DMS53 treated with DMSO at 0.1 percent for 48 hours (cell line): ENCODE data around the gene CYP19A1.
"Not testable (repeated sequence)": the region's sequence is repeated elsewhere in the genome, so short reads cannot be mapped to it uniquely, and the experiment has no call there.

ENCODE experiments used
- DNase-seq: peaks from one replicate; lab custom pipeline; 2025; ENCODE audit not compliant: unreplicated experiment; lab: John Stamatoyannopoulos, UW

CYP19A1 gene

DNA sequence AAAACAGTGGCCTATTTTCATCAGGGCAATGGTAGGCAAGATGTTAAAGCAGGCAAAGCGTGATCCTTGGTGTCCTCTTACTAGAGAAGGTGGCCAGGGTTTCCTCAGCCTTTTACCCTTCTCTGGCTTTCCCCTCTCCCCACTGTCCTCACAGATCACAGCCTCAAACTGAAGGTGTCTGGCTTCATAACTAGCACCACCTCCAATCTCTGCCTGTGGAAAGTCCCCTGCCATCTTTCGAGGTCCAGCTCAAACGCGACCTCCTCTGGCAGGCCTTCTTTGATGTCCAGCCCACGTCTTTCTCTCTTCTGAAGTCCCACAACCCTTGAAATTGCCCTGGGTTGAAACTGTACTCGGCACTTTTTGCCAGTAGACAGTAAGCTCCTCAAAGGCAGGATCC lies 35.9 kb downstream of the CYP19A1 start:
- DNase-seq, result no peak

DNA sequence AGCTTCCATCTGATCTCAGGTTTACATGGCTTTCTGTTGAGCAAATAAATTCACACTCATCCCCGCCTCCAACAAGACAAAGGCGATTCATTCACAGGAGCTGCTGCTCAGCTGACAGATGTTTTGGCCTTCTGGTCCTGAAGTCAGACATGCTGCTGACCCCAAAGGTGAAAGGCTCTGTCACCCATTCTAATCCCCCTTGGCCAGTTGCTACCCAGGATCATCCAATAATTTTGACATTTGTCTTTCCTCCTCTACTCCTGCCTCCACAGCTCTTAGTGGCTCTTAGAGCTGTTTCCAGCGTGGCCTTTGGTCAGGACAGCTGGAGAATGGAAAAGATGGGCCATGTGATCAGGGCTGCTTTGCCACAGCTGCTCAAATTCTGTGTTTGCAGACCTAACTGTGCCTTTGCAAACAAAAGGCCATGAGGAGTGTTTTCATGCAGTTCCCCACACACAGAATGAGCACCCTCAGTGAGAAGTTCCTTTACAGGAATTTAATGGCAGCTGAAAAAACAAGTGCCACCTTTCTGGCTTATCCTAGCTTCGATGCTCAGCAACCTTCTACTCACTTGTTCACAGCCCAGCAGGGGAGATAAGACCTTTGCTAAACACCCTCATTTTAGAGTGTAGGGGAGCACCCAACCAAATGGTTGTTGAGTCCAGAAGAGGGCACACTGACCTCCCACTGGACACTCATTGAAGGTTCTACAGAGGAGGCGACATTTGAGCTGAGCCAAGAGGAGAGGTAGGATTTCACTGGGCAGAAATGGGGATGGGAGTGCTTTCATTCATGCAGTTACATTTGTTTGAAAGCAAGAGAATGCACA lies 39.0 kb downstream of the CYP19A1 start:
- DNase-seq, result peak; percentile 87

DNA sequence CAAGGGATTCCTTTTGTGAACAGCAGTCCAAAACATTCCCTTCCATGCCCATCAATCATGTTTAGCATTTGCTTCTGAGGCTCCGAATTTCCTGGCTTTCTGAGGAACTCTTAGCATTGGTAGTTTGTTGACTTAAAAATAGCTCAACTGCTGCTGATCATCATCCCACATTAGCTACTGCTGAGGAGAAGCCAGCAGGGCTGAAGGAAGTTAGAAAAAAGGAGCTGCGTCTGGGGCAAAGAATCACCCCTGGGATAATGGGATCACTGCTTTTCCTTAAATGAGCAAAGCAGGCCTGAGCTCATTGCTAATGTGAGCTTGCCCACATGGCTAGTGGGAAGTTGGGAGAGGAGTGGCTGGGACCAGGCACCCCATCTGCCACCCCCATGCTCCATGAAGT lies 39.8 kb downstream of the CYP19A1 start:
- DNase-seq, result no peak

DNA sequence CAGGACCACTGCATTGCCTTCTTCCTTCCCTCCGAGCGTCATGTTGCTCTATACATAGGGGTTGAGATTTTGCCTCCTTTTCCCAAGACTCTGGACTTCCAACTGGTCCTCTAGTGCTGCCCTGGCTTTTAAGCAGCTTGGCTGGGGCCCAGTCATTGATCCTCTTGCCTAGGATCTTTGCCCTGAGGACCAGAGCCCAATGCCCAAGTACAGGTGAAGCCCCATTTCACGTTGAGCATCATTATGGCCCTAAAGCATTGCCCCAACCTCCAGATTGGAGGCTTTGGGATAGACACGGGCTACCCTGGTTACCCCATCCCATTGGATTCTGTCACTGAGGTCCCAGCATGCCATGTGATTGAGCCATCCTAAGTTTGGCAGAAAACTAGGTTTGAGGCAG lies 47.7 kb downstream of the CYP19A1 start:
- no peak for DNase-seq

DNA sequence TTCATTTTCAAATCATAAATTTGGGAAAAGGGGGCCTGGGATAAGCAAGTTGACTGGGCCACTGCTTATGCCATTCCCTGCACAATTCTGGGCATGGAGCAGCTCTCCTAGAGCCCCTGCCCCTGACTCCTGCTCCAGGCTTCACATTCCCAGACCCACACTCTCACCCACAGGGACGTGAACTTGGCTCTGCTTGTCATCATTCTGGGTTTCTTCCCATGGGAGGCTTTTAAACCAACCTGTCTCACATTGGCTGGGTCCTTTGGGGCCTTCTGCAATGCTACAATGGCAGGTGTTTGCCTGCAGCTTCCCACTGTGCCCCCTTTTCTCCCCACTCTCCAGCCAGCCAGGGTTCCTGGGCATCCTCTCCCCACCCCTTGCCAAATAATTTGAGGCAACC lies 49.1 kb downstream of the CYP19A1 start:
- DNase-seq, result no peak

DNA sequence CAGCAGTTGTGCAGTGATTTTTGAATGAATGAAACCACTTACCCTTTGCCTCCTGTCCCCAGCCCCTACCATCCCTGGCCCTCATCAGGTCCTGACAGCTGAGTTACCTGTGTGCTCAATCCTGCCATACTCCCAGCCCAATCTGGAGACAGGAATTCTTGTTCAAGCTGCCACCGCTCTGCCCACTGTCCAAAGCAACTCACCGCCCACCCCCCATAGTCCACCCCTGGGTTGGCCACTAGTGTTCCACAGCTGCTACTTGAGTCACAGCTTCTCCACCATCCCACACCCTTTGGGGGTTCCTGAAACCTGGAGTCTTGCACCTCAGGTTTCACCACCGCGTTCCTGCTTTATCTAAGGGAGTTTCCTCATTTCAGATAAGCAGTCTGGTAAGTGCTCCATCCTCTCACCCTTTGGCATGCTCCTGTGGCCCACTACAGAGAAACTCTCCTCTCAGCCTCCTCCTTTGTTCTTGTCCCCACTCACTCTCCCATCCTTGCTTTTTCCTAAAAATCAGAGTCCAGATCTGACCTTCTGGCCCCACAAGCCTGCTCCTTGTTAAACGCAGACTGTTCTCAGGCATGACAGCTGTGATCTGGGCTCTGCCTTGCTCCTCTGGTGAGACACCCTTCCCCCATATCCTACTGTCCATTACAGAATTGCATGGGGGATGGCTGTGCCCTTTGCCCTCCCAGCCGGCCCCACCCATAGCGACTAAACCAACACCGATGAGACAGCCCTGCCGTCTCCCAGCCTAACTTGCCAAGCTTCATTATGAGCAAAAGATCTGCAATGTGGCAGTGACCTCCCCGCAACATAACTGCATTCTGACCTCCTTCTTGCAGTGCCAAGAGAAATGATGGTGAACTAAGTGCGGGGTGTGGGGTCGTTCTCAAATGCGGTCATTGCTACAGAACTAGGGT lies 50.0 kb downstream of the CYP19A1 start:
- DNase-seq, result no peak

DNA sequence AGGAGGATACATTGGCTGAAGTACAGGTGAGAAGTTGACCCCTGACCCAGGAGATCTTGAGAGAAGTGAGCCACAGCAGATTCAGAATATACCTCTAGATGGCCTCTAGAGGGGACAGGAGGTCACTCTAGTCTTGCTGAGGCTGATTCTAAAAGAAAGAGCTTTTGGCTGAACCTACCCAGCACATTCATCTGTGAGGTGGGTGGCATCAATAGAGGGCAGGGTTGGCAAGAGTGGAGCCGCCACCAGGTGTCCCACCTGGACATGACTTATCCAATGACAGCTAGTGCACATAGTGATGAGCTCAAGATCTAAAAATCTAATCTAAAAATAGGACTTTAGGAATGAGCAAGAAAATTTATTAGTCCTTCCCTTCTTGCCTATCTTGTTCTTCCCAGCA lies 51.6 kb downstream of the CYP19A1 start:
- peak; percentile 19 for DNase-seq

DNA sequence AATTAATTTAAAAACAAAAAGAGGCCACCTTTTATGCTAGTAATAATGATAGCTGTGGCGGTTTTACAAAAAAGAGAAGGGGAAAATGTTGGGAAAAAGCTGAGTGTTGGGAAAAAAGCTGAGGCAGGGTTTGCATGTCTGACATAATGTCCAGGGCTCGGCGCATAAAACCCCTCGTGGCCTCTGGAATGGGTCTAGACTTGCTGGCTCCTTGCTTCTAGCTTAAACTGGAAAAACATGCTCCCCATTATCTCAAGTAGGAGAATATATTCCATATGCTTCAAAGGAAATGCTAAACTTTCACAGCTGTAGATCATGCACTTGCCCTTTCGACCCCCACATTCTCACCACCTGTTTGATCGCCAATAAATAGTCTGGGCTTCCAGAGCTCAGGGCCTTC lies 53.0 kb downstream of the CYP19A1 start:
- DNase-seq, result no peak

DNA sequence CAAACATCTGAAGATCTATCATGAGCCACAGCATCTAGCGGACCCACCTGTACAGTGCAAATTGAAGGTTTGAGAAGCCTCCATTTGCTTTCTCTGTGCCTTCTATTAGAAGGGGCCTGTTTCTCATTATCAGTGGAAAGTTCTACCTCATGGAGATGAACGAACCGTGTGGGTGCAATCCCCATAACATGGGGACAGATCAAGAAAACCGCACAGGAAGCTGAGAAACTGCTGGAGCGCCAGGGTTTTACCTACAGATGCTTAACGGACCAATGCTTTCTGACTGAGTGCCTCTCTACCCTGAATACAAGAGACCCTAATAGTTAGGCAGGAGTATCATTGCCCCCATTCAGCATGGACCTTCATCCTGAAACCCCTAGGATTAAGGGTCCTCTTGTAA lies 53.5 kb downstream of the CYP19A1 start:
- no peak for DNase-seq

DNA sequence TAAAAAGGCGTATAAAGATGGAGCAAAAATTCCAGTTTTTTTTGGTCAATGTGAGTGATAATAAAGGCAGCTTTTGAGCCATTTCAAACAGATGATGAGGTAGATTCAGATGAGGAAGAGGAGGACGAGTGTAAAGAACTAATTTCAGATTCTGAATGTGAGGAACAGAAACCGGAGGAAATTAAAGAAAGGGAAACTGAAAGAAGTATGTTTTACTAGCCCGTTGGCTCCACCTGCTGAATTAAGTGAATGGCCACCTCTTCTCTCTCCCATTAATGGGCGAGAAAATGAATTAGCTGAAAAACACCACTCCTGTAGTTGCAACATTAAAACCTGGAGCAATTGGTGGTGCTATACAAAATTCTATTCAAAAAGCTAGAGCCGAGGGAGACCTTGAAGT lies 55.4 kb downstream of the CYP19A1 start:
- no peak for DNase-seq

DNA sequence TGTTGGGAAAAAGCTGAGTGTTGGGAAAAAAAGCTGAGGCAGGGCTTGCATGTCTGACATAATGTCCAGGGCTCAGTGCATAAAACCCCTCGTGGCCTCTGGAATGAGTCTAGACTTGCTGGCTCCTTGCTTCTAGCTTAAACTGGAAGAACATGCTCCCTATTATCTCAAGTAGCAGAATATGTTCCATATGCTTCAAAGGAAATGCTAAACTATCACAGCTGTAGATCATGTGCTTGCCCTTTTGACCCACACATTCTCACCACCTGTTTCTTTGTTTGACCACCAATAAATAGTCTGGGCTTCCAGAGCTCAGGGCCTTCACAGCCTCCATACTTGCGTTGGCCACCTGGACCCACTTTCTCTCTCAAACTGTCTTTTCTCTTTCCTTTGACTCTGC lies 56.2 kb downstream of the CYP19A1 start:
- DNase-seq, result not testable (repeated sequence)

DNA sequence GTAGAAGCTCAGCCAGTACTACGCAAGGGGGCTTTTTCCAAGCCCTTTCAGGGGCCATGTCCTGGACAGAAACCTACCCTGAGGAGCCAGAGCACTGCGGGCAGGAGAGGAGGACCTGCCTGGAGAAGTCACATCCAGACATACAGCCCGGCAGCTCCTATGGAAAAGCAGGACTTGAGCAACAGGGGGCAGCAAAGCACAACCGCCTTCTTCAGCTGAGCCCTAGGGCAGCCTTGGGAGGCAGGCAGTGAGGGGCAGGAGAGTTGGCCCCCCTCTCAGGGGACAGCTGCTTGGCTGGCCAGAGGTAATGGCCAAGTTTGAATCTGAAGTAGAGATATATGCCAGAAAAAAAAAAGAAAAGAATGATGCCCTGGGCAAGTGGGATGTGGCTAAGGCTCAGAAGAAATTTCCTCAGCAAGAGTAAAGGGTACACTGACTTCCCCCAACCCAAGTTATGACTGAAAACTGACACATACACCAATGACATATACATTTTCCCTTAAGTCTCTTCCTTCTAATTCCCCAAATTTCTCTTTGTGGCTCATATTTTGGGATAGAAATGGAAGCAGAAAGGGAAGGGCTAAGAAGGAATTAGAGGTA lies 56.9 kb downstream of the CYP19A1 start:
- DNase-seq, result peak; percentile 27

DNA sequence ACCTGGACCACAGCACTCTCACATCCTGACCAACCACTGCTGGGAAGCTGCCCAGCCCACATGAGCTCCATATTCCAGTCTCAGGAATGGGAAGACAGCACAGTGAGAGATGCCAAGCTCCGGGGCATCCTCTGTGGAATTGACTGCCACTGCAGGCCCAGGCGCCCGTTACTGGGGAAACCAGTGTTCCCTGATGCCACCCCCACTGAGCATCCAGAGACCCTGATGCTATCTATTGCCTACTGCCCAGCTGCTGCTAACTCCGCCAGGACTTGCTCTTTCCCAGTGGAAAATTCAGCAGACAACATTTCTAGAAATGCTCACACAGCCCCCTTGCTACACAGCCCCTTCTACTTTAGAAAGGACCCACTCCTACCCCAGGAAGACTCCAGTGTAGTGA lies 57.6 kb downstream of the CYP19A1 start:
- DNase-seq, result no peak

DNA sequence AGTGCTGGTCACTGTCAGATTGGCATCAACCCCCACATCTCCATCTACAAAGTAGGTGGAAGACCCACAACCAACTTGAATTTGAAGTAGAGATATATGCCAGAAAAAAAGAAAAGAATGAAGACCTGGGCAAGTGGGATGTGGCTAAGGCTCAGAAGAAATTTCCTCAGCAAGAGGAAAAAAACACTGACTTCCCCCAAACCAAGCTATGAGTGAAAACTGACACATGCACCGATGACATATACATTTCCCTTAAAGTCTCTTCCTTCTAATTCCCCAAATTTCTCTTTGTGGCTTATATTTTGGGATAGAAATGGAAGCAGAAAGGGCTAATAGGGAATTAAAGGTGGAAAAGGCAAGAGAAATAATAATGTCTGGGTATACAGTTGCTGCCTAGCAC lies 59.0 kb downstream of the CYP19A1 start:
- DNase-seq, result no peak

DNA sequence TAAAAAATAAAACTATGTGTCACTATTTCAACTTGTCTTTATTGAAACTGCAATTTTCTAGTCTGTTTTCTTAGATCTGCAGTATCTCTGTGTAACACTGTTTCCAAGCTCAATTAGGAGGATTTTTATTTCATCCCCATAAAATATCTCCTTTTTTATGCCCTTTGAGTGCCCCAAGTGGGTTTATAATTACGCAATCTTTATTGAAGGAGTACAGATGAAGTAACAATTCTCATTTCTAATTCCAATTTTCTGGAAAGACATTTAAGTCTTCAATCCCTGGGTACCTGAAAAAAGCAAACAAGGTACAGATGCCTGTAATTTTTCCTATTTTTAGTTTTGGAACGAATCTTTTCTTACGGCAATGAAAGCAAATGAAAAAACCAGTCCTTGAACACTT lies 61.3 kb downstream of the CYP19A1 start:
- DNase-seq, result no peak

DNA sequence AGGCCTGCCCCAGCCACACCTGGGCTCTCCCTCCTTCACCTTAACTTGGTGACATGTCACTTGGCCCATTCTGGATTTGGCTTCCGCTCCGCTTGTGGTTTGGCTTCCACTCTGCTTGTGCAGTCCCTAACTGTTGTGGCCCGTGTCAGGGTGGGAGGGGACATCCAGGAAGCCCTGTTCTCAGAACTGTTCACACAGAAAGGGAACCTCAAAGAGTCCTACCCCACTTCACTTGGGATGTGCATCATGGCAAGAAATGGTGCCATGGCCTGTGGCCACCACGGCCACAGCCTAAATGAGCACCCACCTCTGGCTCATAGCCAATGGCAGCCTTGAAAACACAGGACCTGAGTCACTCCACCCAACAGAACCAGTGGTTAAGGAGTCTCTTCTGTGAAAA lies 63.4 kb downstream of the CYP19A1 start:
- DNase-seq, result no peak

DNA sequence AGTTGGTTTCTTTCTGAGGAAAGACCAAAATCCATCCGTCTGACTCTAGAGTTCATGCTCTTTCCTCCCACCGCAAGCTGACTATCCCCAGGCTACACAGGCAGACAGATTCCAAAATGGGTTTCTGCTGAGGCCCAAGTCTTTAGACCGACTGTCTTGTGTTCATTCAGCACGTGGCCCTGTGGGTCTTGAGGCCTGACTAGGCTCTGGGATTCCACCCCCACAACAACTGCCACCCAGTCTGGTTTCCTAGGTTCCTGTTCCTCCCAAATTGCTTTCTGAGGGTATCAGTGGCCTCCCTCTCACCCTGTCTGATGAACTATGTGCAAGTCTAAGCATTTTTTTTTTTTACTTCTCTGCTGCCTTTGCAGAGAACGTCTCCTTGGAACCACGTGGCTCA lies 67.7 kb downstream of the CYP19A1 start:
- DNase-seq, result no peak

DNA sequence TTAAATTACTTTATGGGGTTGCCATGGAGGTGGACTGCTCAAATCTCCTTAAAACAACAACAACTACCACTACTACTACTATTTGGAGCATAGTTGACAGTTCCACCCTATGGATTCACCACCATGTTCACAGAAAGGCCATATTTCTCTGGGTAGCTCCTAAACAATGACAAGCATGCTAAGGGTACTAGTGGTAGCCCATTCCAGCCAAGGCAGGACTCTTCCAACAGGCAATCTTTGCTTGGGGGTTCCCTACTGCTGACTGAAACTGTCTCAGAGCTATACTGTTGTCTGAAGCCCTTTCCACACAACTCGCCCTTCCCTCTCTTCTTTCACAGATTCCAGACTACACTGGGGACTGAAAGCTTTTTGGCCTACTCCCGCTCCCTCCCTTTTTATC lies 68.9 kb downstream of the CYP19A1 start:
- no peak for DNase-seq

DNA sequence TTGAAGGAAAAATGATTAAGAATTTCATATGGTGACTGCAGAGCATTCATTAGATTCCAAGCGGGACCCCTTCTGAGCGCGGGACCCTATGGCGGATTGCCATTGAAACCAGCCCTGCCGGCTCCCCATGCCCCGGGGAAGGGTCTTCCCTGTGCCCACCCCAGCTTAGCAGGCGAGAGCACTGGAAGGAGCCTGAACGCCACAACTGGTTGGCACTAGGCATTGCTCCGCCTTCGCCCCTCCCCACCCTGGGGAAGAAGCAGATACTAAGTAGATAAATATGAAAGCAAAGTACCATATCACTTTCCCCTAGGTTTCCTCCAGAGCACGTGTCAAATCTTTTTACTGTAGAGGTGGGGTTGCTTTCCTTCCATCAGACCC lies 70.7 kb downstream of the CYP19A1 start:
- DNase-seq, result no peak

DNA sequence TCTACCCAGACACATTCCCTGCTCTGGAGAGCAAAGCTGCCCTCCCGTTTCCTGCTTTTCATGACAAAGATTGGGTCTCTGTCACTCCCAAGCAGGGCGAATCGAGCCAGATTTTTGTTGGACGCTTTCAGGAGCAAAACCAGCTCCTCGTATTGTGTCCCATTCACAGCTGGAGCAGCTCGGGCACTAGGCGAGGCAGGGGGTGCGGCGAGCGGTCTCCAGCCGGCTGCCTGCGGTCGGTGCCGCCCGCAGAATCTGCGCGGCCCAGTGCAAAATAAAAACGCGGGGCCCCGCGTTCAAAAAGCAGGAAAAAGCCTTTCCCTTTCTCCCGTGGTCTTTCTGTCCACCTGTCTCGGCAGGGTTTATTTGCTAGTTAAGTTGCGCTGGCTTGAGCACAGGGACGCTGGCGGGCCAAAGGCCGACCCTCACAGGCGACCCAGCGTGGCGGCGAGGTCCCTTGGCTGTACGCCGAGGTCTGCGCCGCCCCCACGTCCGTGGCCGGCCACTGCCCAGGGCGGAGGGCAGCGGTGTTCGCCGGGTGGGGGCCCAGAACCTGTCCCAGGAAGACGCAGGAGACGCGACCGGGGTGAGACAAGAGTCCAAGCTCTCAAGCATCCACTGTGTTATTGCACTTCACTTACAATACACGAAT lies 71.2 kb downstream of the CYP19A1 start:
- DNase-seq, result no peak

DNA sequence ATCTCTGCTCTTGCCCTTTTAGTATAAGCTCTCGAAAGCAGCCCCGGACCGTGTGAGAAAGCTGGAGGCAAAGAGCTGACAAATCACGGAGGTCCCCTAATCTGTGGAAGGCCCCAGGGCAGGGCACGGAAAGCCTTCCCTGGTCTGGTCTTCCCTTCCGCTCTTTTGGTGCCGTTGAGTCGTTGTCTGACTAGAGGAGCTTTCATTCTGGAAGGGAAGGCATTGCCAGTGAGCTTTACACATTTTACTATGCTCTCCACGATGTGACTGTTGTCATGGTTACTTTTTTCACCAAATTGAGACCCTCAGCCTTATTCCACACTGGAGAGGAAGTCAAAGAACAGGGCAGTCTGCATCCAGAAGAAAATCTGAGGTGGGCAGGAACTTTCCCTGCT lies 71.7 kb downstream of the CYP19A1 start:
- no peak for DNase-seq
